NCI-H1930 (cell line): ENCODE results near the gene VAC14.

Source experiments
- DNase-seq, 2 experiments: peaks; one replicate each; lab custom pipeline; 2025; lab: John Stamatoyannopoulos, UW

Gene VAC14

DNA sequence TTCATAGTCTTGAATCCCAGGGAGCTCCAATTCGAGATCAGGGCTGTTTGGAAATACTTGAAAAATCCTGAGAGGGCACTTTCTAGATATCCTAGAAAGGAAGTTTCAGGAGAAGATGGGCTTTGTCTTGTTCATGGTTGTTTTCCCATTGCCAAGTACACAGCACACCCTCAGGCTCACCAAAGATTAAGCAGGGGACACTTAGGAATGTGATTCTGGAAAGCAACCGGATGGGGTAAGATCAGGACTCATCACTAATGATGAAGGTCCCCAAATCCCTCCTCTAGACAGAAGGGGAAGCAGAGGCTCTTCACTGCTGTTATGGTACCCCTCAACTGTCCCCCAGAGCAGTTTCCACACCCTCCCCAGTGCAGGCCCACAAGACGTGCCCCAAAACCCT, 40.7 kb downstream of the VAC14 start:
- no peak for DNase-seq

DNA sequence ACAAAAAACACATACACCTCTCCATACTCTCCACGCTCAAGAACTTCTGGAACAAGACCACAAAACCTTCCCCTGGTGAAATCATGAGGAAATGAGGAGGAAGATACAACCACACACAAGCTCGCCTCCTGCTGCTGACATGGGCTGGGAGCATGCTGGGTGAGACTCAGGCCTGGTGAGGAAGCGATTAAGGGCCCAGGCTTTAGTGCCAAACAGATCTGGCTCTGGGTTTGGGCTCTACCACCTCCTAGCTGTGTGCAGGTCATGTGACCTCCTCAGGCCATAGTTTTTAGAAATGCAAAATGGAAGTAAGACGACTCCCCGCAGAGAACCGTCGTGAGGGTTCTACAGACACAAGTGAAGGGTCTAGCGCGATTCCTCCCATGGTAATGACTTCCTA, 41.3 kb downstream of the VAC14 start:
- DNase-seq = no peak

DNA sequence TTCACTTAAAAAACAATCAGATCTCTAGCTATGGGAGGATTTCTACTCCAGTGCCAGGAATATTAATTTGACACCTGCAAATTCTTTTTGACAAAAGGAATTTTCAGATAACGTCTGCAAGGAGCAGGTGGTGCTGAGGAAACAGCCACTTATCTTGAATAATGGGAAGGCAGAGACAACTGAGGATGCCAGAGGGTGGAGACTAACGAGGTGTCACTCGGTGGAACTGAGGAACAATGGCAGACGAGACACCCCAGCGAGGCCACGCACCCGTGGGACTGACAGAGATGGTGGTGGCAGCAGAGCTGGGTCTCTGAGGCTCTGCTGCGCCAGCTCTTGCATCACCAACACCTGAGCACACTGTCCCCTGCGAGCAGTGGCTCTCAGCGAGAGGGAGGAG, 42.2 kb downstream of the VAC14 start:
- no peak for DNase-seq

DNA sequence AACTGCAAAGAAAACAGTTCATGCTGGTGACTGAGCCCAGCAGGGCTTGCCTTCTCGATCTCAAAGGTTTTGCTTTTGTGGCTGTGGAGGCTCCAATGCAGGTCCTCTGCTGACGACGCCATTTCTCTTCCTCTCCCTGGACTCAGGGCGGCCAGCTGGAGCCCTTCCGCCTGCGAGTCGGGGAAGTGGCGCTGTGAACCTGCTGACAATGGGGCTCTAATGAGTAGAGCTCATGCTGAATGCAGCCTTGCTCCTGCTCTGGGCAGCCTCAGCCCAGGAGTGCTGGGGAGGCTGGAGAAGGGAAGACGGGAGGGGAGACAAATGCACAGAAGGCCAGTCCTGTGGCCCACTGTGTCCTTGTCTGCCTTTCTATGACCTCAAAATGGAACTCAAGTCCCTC, 43.8 kb downstream of the VAC14 start:
- no peak for DNase-seq

DNA sequence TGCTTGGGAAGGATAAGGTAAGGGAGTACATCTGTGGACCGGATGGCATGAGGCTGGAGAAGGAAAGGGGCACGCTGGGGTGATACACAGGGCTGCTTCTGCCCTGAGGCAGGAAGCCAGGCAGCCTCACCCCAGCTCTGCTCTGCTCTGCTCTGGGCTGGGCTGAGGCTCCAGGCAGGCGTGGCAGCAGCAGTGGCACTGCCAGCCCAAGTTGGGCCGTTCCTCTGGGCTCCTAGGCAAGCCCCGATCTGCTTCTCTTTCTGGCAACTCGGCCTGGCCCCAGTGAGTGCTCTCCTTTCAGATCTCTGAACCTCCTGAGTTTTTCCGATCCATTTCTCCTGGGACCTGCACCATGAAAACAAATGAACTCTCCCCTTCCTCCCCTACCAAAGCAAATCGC, 44.9 kb downstream of the VAC14 start:
- no peak for DNase-seq

DNA sequence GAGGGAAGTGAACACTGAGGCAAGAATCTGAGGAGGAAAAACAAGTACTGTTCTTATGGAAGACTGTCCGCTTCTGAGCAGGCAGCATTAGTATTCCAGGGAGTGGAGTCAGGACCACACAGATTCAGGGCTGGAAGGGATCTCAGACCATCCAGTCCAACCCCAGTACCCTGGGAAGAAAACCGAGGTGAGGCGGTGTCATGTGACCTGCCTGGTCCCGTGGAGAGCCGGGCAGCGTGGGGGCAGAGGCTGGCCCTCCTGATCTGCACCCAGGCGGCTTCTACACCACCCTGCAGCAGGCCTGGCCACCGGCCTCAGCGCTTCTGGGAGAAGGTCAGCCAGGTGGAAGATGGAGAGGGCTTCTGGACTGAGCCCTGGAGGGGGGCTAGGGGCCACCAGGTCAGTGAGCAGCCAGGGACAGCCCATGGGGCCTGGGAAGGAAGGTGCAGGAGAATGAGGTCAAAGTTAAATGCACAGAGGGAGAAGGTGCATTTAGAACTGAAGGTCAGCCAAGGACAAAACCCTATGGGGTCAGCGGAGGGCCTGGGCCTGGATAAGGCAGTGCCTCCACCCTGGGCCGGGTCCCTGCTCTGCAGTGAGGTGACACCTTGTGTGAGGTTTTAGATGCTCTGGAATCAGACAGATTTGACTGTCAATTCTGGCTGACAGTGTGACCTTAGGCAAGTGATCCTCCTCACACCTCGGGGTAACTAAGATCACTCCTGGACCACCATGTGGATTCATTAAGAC, 45.9 kb downstream of the VAC14 start:
- DNase-seq = no peak

DNA sequence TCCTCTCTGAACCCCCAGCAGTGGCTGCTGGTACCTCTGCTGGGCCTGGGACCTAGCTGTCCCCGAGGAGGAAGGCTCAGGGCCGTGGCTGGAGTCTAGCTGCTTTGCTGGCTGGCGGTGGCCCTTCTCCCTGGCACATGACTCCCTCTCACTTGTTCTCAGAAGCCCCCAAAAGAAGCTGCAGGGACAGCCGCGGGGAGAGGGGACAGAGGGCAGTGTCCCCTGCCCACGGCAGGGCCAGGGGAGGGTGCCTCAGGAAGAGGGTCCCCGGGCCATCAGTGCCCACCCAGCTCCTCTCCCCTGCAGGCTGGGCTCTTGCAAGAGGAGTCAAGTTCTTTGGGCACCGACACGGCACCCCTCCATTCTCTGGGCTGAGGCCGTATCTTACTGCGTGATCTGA, 46.6 kb downstream of the VAC14 start:
- no peak for DNase-seq

DNA sequence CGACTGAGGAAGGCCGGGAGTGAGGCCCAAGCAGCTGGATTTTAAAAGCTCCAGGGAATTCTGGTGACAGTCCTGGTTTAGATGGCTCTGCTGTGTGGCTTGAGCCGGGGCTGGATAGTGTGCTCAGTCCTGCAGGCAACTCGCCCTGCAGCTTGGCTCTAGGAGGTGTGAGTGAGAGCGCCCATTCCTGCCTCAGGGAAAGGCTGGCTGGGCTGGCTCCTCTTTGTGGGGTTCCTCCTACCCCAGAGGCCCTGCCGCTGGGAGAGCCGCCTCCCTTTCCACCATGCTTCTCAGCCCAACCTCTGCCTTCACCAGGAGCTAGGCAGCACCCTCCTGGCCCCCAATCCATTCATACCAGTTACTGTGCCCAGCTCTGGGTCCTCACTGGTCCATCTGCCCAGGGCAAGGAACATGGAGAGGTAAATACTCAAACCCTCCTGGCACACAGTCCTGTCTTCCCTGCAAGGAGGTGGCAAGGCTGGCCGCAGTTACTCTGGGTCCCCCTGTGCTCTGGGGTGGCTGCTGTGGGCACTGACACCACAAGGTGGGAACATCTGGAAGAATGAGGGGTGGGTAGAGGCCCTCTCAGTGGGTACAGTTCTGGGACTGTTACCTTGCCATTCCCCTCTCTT, 47.1 kb downstream of the VAC14 start:
- no peak for DNase-seq

DNA sequence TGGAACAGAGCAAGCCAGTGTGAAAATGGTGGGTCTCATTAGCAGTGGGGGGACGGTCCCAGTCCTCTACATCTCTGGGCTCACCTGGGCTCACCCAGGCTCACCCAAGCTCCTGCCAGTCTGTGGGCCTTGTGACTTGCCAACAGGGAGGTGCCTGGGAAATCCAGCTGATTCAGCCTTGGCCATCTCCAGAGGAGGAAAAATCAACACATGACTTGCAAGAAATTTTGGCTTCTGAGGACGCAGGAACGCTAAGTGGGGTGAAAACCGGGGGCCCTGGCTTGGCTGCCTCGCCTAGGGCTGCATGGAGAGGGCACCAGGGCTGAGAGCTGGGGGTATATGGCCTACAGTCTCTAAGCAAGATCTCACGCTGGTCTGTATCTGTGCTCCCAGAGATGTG, 47.7 kb downstream of the VAC14 start:
- DNase-seq = no peak

DNA sequence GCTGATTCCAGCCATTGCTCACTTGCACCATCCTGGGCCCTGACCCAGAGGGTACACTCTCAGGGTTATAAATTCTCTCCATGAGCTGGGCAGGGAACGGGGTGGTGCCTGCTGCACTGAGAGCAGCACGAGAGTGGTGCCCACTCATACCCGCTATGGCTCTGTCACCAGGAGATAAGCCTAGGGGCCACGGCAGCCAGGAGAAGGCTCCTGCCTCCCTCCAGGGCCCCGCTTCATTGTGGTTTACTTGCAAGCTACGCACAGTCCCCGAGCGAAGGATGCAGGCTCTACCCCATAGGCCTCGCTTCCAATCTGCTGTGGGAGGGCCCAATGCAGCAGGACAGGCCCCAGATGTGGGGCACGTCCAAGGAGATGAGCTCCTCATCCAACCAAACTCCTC, 48.5 kb downstream of the VAC14 start:
- no peak for DNase-seq

DNA sequence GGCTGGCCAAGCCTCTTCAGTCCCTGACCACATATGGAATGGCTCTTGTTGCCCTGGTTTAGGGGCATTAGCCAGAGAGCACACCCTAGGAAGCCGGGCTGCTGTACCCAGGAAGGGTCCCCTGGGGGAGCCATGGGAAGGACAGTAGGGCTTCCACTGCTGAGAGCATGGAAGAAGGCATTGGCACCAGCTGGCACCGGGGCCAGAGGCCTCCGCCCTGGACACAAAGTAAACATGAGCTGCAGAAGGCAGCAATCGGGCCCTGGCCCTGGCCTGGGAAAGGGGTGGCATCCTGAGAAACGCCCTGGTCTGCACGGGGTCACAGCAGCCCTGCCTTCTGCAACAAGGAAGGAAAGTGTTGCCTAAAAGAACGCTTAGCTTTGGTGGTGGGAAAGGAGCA, 49.4 kb downstream of the VAC14 start:
- no peak for DNase-seq

DNA sequence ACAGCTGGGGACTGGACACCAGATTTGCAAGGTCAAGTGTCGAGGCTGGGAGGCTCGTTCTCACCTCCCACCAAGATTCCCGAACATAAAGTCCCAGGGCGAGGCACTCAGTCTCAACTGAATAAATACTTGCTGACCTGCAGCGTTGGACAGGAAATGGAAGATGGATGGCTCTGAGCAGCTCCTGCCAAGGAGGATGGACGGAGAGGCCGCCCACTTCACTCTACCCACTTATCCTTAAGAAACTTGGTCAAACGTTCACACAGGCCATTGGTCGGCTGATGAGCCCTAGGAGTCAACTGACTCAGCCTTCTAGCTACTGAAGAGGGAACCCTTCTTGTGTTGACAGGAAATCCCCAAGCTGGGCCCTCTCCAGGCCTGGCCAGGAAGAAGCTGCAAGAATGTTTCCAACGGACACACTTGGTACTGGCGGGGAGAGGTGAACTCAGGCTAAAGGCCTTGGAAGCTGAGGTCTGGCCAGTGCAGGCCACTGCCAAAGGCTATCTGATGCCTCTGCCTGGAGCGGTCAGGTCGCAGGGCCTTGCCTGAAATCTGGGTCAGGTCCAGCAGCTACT, 50.0 kb downstream of the VAC14 start:
- DNase-seq = no peak

DNA sequence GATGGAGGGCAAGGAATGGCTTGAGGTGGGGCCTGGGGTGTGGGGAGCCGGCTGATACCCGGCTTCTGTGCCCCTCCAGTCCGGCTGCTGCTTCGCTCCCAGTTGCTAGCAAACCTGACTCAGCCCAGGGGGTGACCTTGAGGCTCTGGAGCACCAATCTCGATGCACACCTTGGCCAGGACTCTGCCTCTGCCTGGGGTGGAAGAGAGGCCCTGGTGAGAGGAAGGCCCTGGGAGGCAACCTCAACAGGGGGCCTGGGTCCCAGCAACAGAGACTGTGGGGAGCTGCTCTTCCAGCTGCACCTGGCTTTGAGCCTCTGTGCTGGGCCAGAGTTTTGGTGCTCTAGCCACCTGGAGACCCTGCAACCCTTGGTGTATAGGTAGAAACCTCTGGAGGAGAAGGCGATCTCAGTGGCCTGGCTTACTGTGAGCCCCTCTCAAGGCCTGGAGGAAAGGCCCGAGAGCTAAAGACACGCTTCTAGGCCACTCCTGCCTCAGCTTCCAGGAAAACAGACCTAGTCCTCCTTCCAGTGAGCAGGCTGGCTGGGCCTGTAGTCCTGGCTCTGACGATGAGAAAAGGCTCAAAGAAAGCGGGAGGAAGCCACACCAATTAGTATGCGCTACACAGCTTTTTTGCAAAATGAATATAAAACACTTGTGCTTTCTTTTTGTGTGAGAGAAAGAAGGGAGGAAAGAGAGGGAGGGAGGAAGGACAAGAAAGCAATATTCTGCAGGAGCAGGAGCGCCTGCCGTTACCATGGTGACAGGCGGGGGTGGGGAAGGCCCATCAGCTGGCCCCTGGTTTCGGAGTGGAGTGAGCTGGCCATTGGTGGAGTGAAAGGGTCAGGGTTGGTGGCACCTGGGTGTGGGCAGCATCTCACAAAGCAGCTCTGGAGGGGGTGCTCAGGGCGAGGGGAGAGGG, 51.0 kb downstream of the VAC14 start:
- DNase-seq = no peak

DNA sequence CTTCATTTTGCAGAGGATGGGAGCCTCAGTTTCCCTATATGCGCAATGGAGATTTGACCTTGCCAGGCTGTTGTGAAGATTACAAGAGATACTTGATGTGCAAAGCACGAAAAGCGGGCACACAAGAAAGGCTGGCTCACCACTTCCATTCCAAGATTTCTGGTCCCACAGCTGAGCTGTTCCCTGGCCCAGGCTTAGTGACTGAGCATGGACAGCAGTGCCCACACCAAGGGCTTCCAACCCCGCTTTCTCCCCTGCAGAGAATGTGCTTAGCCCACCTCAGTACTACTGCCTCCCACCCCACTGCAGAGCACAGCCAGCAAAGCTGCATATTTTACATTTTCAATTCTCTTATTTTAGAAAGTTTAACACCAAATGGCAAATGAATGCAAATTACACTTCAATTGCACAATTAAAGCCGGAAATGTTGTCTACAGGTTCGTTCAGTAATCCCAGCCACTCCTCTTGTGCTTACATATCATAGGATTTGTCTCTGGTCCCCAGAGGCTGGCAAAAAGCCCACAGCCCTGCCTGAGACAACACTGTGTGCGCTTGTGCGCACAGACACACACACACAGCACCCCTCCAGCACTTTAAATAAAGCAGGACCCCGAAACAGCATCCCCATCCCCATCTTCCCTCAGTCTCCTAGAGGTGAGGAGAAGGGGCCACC, 51.8 kb downstream of the VAC14 start:
- DNase-seq = no peak

DNA sequence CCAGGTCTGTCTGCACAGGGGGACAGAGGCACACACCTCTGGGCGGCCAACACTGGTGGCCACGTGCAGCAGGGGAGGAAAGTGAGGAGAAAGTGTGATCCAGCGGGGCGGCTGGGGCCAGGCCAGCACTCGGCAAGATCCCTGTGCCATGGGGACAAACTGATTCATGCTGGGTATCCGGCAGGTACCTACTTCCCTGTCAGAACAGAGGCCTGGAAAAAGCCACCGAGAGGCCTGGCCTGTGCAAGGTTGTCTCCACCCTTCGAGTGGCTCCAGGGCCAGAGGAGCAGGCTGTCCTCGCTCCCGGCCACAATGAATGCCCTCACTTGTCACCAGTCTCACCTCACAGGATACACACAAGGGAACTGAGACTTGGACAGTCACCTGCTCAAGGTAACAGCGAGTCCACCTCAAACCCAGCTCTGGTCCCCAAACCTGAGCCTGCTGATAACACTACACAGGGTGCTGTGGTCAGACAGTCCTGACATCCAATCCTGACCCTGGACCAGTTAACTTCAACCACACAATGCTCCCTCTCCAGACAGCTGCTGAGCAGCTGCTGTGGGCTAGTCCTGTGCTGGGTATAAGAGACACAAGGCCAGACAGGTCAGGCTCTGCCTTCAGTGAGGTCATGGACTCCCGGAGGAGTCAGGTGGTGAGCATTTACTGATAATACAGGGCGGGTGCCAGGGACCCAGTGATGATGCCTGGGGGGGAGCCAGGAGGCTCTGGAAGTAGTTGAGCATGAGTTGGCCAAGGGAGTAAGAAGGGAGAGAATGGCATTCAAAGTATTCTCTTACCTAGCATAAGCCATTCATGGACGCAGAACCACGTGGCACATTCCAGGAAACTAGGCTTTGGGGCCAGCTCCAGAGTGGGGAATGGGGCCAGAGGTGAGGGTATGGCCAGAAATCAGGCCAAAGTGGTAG, 53.0 kb downstream of the VAC14 start:
- no peak for DNase-seq

DNA sequence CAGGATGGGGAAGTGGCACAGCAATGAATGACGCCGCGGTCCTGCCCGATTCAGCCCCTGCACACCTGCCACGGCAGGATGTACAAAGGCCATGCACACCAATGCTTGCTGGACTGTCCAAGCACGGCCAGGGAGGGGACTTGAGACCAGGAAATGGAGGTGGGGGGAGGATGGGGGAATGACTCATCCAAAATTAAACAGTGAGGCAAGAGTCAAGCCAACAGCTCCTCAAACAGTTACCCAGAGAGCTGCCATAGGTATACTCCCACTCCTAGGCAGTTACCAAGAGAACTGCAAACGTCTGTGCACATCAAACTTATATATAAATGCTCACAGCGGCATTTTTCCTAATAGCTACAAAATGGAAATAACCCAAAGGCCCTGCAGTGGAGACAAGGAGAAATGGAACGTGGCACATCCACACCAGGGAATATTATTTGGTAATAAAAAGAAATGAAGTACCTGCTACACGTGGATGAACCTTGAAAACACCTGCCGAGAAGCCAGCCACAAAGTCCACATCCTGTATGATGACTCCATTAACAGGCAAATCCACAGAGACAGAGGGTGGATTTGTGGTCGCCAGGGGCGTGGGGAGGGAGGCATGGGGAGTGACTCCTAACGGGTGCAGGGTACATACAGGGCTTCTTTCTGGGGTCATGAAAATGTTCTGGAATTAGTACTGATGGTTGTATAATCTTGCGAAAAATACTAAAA, 54.1 kb downstream of the VAC14 start:
- no peak for DNase-seq

DNA sequence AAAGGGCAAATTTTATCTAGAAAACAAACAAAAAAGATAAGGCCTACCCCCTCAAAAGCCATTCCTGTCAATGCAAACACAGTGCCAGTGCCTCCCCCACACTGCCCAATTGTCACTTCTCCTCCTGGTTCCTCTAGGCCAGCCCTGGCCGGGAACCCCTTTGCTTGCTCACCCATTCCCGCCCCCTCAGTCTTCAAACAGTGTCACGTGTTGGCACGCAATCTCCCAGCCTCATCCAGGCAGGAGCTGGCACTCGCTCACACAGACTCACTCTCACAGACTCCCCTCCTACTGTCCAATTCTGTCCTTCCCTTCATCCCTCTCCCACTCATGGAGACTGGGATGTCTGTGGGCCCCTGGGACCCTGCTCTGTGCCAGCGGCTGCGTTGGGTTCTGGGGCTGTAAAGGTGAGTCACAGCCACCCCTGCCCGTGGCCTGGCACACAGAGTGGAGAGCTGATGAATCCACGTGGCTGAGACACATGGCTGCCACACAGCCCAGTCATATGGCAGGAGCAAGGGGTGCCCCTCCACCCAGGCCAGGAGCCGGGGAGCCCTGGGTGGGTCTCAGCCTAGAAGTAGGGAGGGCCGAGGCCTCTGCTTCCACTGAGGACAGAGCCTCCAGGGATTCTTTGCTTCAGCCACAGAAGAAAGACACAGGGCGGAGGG, 54.8 kb downstream of the VAC14 start:
- DNase-seq = no peak

DNA sequence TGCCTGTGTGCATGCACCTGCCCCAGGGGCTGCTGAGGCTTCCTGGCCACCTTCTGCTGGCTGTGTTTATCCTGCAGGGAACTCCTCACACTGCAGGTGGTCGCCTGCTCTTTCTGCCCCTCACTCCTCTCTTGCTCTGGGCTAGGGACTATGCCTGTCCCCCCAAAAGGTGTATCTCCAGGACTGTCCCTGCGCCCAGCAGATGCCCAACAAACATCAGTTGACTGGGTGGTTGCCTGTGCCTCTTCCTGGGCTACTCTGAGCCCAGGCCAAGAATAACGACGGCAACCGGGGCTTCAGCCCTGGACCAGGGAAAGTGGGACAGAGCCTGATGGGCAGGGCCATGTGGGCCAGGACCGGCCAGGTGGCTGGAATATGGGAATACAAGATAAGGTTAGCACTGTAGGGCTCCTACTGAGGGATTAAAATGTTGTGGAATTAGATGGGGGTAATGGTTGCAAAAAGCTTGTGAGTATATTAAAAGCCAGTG, 55.4 kb downstream of the VAC14 start:
- no peak for DNase-seq

DNA sequence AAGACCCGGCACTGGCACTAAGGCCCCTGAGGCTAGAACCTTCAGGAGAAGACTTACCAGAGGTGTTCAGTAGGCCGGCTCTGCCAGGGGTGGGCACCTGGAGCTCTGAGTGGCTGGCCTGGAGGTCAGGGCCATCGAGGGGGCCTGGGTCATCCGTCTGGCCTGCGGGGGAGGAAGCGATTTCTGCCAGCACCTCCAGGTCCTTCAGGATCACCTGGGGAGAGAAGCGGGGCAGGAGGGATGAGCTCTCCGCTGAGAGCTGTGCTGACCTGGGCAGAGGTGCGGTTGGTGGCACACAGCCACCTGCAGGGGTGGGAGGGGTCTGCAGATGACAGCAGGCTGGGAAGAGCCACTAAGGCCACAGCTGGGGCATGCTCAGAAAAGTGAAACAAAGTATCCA, 56.6 kb downstream of the VAC14 start:
- DNase-seq = no peak

DNA sequence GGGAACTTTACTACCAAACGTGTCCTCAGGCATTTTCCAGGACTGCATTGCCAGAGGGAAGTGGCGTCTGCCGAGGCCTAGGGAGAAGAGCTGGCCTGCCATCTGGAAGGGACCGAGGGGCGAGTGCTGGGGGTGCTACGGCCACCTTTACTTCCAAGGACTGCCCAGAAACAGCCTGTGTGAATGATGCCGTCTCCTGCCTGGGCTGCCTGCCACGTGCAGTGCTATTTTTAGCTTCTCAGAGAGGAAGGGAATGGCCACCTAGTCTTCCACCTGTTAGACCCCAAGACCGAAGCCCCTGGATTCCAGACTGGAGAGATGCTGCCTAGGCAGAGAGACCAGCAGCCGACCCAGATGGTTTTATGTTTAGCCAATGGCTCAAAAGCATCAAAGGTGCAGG, 57.2 kb downstream of the VAC14 start:
- no peak for DNase-seq
